SK-N-MC (cell line): ENCODE measurements around the gene ZNF474.

Experiments used
- EZH2 ChIP-seq: fragments of 200-600 bp; sonication (generic); IDR thresholded peaks from one replicate; pipeline ENCODE4 v1.6.1; 2017; ENCODE audit warnings: antibody characterized with exemption
- POLR2AphosphoS5 ChIP-seq: IDR thresholded peaks from 2 replicates; pipeline ENCODE4 v1.6.1; 2012; ENCODE audit warnings: mild to moderate bottlenecking, low read depth, low read length, borderline replicate concordance

- no peak for TF ChIP-seq POLR2AphosphoS5
- no peak for TF ChIP-seq EZH2
Measured at GRCh38 chr5:122107016-122107415, 22.3 kb upstream of the ZNF474 start.
